Vagina (tissue), 2 donors: ENCODE data around the gene SPACA6.

ENCODE experiments used
- CTCF ChIP-seq, 3 experiments: fragments of 450-650 bp in 2 of 3; fragments of 200-600 bp in 1 of 3; sonication (generic) in 1 of 3; IDR thresholded peaks; one replicate each; pipeline ENCODE4 v1.5.1; 2017 to 2019; ENCODE audit warnings: antibody characterized with exemption in 3 of 3, mild to moderate bottlenecking in 2 of 3, moderate library complexity in 2 of 3
- POLR2AphosphoS5 ChIP-seq, 2 donors: sonication (generic); formaldehyde crosslinking; IDR thresholded peaks; one replicate each; pipeline ENCODE4 v1.9.0; 2017; ENCODE audit warnings: antibody characterized with exemption in 2 of 2, mild to moderate bottlenecking in 2 of 2, low read depth in 1 of 2; ENCODE audit not compliant: insufficient read depth in 1 of 2

- TF ChIP-seq CTCF (IDR thresholded peaks at IDR 0.05), result no peak
- no peak for TF ChIP-seq POLR2AphosphoS5 (IDR thresholded peaks at IDR 0.05; ENCODE audit: insufficient read depth in 1 of 2, low read depth in 1 of 2)
Measured at GRCh38 chr19:51737924-51738323, 44.8 kb downstream of the SPACA6 start.
